Cortex of kidney (tissue), 1 donor: Measurements from ENCODE around the gene MRPL22.
"Not testable (repeated sequence)": the region's sequence is repeated elsewhere in the genome, so short reads cannot be mapped to it uniquely, and the experiment has no call there.

Source experiments
- DNase-seq: peaks from one replicate; lab custom pipeline; 2025; lab: John Stamatoyannopoulos, UW

The MRPL22 gene

DNA sequence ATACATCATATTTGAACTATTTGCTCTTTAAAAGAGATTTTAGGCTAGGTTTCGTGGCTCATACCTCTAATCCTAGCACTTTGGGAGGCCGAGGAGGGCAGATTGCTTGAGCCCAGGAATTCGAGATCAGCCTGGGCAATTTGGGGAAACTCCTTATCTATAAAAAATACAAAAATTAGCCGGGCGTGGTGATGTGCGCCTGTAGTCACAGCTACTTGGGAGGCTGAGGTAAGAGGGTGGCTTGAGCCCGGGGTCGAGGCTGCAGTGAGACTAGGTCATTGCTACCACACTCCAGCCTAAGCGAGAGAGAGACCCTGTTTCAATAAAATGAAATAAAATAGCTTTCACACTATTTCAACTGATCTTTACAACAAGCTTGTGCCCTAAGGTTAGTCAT is 500 bp upstream of the MRPL22 start:
- no peak for DNase-seq

DNA sequence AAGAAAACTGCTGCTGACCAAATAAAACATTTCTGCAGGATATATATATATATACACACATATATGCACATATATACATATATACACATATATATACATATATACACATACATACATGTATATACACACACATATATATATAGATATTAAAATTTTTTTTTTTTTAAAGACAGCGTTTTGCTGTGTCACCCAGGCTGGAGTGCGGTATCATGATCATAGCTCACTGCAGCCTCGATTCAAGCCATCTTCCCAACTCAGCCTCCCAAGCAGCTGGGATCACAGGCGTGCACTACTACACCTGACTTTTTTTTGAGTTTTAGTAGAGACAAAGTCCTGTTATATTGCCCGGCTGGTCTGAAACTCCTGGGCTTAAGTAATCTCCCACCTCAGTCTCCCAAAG is 2.7 kb downstream of the MRPL22 start:
- no peak for DNase-seq

DNA sequence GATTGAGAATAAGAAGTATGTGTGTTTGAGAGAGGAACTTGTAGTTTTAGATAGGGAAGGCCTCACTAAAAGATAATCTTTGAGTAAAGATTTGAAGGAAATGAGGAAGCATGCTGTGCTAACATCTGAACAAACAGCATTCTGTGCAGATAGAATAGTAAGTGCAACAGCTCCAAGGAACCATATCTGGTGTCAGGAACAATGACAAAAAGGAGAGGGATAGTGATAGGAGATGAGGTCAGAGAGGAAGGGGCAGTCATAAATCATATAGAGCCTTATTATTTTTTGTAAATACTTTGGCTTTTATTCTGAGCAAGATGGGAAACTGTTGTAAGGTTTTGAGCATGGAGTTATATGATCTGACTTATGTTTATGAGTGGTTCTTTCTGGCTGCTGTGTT is 3.8 kb downstream of the MRPL22 start:
- no peak for DNase-seq

DNA sequence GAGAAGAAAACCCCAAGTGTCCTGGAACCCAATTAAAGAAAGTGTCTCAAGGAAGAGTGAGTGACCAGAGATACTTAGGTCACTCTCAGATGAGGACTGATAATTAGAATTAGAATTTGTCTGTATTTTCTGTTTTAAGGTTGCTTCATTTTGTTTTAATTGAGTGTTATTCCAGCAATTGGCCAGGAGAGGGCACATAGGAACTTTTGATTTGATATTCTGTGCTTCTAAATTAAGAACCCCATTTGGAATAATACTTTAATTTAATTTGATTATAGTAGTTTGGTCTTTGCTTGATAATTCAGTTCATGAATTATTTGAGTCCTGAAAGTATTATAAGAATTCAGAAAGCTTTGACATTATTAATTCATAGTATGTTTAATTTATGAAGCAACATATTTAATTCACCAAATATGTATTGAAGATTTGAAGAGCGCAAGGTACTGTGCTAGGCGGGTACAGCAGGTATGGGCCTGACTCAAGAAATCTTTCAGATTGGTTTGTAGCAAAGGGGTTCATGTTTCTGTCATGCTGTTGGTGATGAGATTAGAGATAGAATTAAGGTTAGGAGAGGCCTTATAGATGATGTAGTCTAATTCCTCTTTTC is 4.9 kb downstream of the MRPL22 start:
- no peak for DNase-seq

DNA sequence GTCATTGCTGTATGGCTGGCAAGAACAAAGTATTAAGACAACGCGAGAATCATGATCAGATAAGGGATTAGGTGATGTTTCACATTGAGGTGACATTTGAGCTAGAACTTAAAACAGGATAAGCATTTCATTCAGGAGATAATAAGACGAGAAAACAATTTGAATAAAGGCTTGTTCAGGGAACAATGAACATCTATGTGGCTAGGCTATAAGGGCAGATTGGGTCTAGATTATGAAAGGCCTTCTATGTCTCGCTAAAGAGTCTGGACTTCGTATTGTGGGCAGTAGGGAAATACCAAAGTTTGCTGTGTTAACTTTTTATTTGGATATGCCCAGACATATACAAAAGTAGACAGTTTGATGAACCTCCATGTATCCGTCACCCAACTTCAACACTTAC is 6.9 kb downstream of the MRPL22 start:
- DNase-seq: no peak

DNA sequence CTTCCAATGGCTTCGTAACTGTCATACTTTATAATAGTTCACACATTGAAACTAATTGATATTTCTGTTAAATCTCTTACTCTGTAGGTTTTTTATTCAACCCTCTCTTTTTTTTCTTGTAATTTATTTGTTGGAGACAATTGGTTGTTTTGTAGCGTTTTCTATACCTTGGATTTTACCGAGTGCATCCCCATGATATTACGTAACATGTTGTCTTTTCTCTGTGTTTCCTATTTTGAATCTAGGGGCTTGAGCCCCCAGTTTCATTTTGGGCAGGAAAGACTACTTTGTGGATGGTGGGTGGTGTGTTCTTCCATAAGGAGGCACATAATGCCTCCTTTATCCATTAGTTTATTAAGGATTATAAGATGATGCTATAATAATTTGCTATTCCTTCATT is 7.4 kb downstream of the MRPL22 start:
- no peak for DNase-seq

DNA sequence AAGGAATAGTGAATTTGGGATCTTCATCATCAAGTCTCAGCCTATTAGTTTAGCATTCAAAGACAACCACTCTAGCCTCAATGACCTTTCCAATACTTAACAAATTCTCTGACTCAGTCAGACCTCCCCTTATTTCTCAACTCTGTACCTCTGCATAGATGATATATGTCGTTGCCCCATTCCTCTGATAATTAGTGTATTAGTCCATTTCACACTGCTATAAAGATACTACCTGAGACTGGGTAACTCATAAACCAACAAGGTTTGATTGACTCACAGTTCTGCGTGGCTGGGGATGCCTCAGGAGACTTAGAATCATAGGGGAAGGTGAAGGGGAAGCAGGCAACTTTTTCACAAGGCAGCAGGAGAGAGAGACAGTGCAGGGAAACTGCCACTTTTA is 8.9 kb downstream of the MRPL22 start:
- no peak for DNase-seq

DNA sequence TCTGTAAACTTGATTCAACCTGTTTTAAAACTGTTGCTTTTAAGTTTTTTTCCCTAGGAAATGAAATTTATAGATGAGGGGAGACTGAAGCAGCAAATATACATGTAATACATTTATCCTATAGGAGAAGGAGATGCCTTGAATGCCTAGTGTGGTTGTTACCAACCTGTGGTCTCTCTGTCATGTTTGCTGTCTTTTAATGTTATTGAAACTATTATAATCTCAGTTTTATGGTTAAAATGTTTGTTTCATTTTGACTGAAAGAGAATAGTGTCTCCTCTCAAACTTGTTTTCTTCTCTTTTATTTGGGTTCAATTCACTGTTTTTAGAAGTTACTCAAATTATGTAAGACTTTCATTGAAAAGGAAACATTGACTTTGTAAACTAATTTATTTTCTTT is 15.8 kb downstream of the MRPL22 start:
- DNase-seq: no peak

DNA sequence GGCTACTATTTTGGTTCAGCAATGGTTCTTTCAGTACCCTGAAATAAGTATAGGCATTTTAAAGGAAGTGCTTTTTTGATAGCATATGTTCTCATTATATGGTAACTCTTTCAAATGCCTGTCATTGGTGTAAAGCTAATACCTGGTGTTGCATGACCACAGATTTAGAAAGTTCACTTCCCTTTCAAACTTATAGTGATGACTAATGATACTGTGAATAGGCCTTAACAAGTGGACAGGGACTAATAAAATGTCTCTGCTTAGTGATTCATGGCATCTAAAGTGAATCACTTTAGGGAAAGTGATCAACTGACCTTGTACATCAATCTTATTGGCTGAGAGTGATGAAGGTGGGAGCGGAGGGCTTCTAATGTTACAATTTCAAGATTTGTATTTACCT is 21.6 kb downstream of the MRPL22 start:
- DNase-seq: no peak

DNA sequence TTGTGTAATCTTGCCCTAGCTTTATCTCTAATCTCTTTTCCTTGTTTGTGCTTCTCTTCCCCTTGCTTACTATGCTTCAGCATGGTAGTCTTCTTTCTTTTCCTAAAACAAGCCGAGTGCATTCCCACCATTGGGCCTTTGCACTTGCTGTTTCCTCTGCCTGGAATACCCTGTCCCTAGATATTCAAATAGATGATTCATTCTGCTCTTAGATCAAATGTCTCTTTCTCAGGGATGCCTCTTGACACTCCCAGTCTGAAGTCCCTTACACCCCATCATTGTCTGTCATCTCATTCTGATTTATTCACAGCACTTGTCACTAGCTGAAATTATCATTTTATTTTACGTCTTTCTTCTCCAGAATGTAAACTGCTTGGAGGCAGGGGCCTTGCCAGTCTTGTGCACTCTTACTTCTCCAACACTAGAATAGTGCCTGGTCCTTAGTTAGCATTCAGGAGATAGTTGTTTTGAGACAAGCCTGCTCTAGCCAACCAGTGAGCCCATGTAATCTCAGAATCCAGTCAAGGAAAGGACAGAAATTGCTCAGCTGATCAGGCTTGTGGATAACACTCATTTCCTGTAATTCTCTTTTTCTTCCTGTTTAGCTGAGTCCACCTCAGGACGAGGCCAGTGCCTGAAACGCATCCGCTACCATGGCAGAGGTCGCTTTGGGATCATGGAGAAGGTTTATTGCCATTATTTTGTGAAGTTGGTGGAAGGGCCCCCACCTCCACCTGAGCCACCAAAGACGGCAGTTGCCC is 25.4 kb downstream of the MRPL22 start:
- DNase-seq: no peak

DNA sequence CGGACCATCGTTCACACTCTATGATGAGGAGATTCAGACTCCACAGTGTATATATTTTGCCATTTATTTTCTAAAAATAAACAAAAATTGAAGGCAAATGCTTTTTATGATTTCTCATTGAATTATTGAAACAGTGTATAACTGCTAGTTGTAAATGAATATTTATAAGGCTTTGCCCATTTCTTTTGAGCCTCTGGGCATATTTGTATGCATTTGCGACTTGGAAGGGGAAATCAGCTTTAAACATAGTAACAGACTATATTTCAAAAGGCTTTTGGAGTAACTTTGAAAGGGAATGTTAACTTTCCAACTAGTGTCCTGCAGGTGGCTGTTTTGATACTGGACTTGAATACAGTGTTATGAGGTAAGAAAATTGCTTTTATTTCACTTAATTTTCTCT is 26.0 kb downstream of the MRPL22 start:
- no peak for DNase-seq

DNA sequence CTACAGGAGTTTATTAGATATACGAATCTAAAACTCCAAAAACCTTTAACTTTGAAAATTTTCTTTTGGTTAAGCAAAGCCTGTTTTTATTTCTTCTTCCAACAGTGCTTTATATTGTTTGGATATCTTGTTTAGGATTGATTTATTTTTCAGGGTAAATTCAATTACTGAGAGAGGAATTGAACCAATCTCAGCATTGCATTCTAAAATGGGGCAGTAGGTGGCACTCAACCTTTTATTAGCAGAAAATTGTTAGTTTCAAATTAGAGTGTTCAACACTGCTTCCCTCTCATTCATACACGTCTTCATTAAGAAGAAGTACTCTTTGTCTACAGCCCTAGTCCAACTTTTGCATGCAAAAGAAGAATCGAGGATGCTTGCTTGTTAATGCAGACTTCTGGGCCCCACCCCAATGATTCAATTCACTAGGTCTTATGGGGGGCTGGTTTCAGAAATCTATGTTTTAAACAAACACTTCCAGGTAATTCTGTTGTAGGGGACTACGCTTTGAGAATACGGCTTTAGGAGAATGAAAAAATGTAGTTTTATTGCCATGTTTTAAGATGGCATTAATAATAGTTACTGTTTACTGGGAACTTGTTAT is 26.6 kb downstream of the MRPL22 start:
- DNase-seq: no peak

DNA sequence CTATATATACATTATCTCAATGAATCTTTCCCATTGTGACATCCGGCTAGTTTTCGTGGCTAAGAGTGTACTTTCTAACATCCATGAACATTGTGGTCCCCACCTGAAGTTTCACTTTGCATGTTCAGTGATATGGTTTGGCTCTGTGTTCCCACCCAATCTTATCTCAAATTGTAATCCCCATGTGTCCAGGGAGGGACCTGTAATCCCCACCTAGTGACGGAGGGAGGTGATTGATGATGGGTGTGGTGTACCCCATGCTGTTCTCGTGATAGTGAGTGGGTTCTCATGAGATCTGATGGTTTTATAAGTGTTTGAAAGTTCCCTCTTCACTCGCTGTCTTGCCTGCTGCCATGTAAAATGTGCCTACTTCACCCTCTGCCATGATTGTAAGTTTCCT is 28.1 kb downstream of the MRPL22 start:
- DNase-seq: no peak

DNA sequence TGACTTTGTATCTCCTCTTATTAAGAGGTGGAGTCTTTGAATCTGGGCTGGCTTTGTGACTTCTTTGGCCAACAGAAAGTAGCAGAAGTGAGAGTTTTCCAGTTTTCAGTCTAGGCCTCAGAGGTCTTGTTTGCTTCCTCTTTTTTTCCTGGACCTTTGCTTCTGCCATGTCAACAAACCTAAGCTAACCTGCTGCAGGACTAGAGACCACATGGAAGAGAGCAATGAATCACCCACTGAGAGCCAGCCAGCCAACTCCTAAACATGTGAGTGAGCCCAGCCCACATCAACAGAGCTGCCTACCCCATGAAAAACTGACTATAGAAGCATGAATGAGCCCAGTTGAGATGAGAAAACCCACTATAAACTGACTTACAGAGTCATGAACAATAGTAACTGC is 29.9 kb downstream of the MRPL22 start:
- no peak for DNase-seq

DNA sequence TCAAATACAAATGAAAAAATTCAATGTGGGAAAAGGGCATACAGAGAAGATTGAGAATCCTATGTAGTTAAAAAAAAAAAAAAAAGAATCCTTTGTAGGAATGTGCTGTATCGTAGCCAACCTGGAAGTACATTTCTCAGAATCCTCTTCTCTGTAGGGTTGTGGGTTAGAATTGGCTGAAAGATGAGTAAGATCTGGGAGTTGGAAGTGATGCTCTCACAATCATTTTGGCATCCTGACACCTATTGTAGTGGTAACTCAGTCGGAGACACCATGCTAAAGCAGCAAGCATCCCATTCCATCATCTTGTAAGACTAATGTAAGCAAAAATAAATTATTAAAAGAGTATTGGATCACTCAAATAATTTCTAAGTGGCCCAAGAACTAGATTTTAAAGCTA is 30.6 kb downstream of the MRPL22 start:
- no peak for DNase-seq

DNA sequence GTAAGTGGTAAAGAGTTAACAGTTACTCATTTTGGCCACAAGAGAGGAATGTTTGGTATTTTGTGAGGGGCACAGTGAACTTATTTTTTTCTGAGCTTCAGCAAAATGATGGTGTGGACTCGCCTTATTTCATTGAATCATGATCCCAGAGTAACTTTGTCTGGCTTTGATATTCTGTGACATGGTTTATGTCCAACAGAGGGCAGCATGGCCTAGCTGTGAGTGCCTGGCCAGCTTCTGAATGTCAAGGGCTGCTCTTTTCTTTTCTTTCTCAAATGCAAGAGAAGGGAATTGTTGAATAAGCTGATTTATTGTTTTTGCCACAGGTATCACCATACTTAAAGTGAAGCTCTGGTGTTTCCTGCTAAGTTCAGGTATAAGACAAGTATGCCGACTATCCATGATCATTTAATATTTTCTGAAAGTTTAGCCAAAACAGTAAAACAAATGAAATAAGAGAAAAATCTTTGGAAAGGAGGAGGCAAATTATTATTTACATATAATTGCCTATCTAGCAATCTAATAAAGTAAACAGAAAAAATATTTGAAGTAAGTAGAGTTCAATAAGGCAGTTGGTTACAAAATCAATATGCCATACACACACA is 31.7 kb downstream of the MRPL22 start:
- DNase-seq: no peak

DNA sequence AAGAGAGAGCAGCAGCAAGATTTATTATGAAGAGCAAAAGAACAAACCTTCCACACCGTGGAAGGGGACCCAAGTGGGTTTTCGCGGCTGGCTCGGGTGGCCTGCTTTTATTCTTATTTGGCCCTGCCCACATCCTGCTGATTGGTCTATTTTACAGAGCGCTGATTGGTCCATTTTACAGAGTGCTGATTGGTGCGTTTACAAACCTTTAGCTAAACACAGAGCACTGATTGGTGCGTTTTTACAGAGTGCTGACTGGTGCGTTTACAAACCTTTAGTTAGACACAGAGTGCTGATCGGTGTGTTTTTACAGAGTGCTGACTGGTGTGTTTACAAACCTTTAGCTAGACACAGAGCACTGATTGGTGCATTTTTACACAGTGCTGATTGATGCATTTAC is 35.2 kb downstream of the MRPL22 start:
- not testable (repeated sequence) for DNase-seq

DNA sequence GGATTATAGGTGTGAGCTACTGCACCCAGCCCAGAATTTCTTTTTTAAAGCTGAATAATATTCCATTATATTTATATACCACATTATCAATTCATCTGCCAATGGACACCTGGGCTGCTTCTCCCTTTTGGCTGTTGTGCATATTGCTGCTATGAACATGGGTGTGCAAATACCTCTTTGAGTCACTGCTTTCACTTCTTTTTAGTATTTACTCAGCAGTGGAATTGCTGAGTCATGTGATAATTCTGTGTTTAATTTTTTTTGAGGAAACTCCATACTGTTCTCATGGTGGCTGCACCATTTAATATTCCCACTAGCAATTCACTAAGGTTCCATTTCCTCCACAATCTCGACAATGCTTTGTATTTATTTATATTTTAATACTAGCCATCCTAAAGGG is 36.5 kb downstream of the MRPL22 start:
- DNase-seq: no peak

DNA sequence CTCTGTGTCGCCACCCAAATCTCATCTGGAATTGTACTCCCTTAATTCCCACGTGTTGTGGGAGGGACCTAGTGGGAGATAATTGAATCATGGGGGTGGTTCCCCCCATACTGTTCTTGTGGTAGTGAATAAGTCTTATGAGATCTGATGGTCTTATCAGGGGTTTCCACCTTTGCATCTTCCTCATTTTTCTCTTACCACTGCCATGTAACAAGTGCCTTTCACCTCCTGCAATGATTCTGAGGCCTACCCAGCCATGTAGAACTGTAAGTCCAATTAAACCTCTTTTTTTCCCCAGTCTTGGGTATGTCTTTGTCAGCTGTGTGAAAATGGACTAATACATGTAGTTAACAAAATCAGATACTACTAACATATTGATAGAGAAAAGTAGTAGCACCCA is 37.4 kb downstream of the MRPL22 start:
- DNase-seq: not testable (repeated sequence)

DNA sequence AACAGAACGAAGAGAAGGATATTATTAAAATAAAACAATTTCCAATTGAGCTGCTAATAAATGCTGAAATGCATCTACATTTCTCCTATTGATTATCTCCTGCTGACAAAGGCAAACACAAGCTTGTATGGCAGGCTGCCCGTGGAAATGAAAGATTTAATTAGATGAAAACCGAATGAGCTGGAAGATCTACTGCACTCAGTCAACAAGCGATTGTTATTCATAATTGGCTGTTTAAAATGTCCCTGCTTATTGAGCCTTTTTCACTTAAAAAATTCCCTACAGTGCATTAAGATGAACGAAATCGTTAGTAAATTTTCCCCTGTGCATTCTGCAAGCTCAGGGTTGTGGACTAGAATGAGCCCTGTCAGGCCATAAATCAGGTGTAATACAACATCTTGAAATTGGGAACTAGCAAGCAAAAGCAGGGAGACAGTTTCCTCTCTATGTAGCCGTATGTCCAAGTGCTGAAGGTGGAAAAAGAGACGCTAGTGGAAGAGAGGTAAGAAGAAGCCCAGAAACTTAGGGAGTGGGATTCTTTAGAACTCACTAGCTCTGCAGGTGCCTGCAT is 44.2 kb downstream of the MRPL22 start:
- no peak for DNase-seq

DNA sequence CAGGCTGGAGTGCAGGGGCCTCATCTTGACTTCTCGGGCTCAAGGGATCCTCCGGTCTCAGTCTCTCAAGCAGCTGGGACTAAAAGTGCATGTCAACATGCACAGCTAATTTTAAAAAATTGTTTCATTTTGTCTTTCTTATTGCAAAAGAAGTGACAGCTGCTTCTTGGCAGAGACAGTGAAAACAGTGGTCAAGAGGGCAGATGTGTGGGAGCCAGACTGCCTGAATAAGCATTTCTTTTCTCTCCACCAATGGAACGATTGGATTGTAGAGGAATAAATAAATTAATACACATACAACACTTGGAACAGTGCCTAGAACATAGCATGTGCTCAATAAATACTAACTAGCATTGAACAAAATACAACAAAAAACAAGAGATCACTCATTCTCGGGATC is 45.3 kb downstream of the MRPL22 start:
- no peak for DNase-seq

DNA sequence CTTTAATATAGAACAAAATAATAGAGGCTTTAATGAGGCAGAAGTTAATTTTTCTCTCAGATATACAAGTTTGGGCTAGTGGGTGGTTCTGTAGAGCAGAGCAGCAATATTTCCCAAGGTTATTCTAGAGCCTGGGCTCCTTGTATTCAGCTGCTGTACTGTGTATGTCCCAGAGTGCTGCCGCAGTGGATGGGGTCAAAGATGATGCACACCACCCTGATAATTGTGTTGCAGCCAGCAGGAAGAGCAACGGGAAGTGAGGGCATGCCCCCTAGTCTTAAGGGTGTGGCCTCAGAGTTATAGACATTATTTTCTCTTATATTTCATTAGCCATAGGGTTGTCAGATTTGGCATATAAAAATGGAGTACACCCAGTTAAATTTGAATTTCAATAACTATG is 48.8 kb downstream of the MRPL22 start:
- DNase-seq: no peak

DNA sequence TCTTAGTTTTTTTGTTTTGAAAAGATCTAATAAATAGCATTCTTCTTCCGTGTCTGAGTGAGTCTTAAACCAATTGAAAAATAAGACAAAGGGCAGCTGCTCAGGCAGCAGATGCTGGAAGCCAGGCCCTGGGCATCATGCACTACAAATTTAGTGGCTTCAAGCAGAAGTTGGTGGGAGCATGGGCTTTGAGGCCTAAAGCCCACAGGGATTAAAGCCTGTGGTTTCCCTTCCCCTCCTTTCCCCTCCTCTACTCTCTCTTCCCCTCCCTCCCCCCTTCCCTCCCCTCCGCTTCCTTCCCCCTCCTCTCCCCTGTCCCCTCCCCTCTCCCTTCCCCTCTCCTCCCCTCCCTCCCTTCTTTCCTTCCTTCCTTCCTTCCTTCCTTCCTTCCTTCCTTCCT is 52.6 kb downstream of the MRPL22 start:
- DNase-seq: no peak
